ENCODE measurements around the gene CLC. TPM values are rescaled to one million over a fixed set of nuclear protein-coding genes. Genes with fewer than 3 reads are reported as not detected.

CLC gene
- total RNA-seq = 1 to 10 TPM in 1 of 3 donors, not detected in 2; 1.2 TPM
- long read RNA-seq, donor 1 = 0 reads
- long read RNA-seq, donor 2 = 0 reads

DNA sequence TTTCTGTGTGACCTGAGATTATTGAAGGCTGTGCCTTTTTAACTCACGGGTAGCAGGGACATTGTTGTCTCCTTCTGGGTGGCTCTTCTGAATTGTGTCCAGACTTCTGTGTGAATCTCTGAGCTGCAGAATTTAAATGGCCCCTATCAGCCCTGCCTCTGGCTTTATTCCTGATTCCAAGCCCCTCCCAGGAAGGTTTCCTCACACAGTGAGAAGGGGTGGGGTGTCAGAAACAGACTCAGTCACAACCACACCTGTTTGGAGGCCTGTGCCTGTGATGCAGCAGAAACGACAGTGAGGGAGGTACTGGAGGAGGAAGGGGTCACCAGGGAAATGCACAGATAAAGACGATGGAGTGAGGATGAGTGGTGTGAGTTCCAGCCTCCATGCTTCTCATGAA is at the start of gene CLC:
Gene CLC (minus strand): TSS at position 139 of the 400 bp plus-strand sequence. CDS start 77 bp downstream, at position 62.
- Histone ChIP-seq H3K4me1 (ENCODE audit: low read depth) (no peaks in the 10 kb centered on the region), H3K9me3 (no peaks in the 10 kb centered on the region), H3K36me3 (ENCODE audit: low read depth) (no peaks in the 10 kb centered on the region), H3K4me3 (no peak within 1 kb of the TSS)
- ATAC-seq = no peak
- TF ChIP-seq, protein P1, sequence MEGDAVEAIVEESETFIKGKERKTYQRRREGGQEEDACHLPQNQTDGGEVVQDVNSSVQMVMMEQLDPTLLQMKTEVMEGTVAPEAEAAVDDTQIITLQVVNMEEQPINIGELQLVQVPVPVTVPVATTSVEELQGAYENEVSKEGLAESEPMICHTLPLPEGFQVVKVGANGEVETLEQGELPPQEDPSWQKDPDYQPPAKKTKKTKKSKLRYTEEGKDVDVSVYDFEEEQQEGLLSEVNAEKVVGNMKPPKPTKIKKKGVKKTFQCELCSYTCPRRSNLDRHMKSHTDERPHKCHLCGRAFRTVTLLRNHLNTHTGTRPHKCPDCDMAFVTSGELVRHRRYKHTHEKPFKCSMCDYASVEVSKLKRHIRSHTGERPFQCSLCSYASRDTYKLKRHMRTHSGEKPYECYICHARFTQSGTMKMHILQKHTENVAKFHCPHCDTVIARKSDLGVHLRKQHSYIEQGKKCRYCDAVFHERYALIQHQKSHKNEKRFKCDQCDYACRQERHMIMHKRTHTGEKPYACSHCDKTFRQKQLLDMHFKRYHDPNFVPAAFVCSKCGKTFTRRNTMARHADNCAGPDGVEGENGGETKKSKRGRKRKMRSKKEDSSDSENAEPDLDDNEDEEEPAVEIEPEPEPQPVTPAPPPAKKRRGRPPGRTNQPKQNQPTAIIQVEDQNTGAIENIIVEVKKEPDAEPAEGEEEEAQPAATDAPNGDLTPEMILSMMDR (IDR thresholded peaks at IDR 0.05) = no peak
- intact Hi-C loops (cut with DNase I, micrococcal nuclease) = no loop called here
- DNase-seq = no peak

DNA sequence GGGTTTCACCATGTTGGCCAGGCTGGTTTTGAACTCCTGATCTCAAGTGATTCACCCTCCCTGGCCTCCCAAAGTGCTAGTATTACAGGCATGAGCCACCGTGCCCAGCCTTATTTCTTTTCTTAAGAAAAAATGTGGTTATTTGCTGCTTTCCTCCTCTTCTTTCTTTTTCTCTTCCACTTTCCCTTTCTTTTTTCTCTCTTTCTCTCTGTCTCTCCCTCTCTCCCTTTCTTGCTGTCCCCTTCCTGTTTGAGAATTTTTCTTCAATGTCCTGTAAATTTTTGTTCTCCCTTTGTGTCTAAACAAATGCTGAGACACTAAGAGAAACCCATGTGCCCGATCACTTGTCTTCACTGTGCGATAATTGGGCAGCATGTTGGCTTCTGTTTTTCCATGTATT is 43.1 kb upstream of the CLC start:
- TF ChIP-seq, protein P1 (IDR thresholded peaks at IDR 0.05) = no peak
- H3K4me3 ChIP-seq = no peak overlapping the region
- H3K9me3 ChIP-seq = no peaks in the 10 kb centered on the region
- no peaks in the 10 kb centered on the region for H3K4me1 ChIP-seq (ENCODE audit: low read depth)
- ATAC-seq = no peak
- intact Hi-C loops (cut with DNase I, micrococcal nuclease) = no loop called here
- H3K36me3 ChIP-seq (ENCODE audit: low read depth) = no peaks in the 10 kb centered on the region
- DNase-seq = no peak

DNA sequence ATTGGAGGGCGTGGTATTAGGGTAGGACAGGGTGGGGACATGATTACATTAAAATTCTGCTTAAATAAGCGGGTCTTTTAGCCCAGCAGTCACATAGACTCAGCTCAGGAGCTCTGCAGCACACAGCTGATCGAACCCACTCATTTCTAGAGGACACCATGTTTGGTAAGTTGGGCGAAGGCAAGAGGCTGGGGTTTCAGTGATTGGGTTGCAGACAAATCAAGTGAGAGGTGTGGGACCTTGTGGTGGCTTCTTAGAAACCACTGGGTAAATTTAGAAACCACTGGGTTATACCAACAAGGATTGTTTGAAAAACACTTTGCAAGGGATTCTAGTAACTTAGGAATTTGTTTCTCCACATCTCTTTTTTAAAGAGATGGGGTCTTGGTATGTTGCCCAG is 40.9 kb upstream of the CLC start, which contains the start of gene LEUTX:
Gene LEUTX (plus strand): TSS at position 92 of the 400 bp plus-strand sequence. CDS start 67 bp downstream, at position 159.
- ATAC-seq = no peak
- Histone ChIP-seq H3K4me1 (ENCODE audit: low read depth) (no peaks in the 10 kb centered on the region), H3K9me3 (no peaks in the 10 kb centered on the region), H3K36me3 (ENCODE audit: low read depth) (no peaks in the 10 kb centered on the region), H3K4me3 (no peak within 1 kb of the TSS)
- no peak for DNase-seq
- TF ChIP-seq, protein P1 (IDR thresholded peaks at IDR 0.05) = no peak
- intact Hi-C loops (cut with DNase I, micrococcal nuclease) = no loop called here

DNA sequence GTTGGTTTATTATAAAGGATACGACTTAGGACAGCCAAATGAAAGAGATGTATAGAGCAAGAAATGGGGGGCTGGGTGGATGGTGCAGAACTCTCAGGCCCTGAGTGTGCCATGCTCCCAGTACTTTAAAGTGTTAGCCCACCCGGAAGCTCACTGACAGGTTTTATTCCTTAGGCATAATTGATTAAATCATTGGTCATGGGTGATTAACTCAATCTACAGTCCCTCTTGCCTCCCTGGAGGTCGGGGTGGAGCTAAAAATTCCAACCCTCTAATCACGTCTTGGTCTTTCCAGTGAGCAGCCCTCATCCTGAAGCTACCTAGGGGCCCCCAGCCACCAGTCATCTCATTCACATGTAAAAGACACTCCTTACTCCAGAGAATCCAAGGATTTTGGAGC is 31.0 kb upstream of the CLC start:
- DNase-seq (no peak), ATAC-seq (no peak)
- Histone ChIP-seq H3K36me3 (ENCODE audit: low read depth) (no peaks in the 10 kb centered on the region), H3K4me1 (ENCODE audit: low read depth) (no peaks in the 10 kb centered on the region), H3K9me3 (no peaks in the 10 kb centered on the region), H3K4me3 (no peak overlapping the region)
- TF ChIP-seq, protein P1 (IDR thresholded peaks at IDR 0.05) = no peak
- intact Hi-C loops (cut with DNase I, micrococcal nuclease) = loop anchor here in 1 of 2 donors (5.0 kb wide), 1 partner anchor 216 kb away; no protein-coding TSS in a partner anchor

DNA sequence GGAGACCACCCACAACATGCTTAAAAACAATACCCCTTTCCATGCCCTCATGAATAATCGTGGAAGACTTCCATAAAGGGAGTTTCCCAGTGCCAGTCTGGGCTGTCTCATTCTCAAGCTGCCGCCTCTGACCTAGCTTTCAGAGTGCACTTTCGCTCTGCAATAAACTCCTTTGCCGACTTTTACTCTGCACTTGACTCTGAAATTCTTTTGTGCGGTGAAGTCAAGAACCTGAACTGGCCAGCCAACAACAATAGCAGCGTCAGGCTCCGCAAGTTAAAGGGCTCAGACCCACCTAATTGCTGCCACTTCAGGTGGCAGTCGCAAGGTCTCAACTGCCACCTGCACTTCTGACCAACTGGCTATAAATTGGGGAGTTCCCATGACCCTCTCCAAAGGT is 30.5 kb upstream of the CLC start:
- TF ChIP-seq, protein P1 (IDR thresholded peaks at IDR 0.05) = no peak
- no peak overlapping the region for H3K4me3 ChIP-seq
- intact Hi-C loops (cut with DNase I, micrococcal nuclease) = loop anchor here in 1 of 2 donors (5.0 kb wide), 1 partner anchor 216 kb away; no protein-coding TSS in a partner anchor
- H3K9me3 ChIP-seq = no peaks in the 10 kb centered on the region
- DNase-seq (no peak), ATAC-seq (no peak)
- no peaks in the 10 kb centered on the region for H3K4me1 ChIP-seq (ENCODE audit: low read depth)
- H3K36me3 ChIP-seq (ENCODE audit: low read depth) = no peaks in the 10 kb centered on the region
